CD4-positive, alpha-beta T cell treated with Interleukin-12 subunit alpha and Interleukin-12 subunit beta, for 1 hour (primary cell): ENCODE results near the gene BIK.
"Not testable (repeated sequence)": the region's sequence is repeated elsewhere in the genome, so short reads cannot be mapped to it uniquely, and the experiment has no call there.

Experiments used
- DNase-seq: peaks from one replicate; pipeline ENCODE4 v3.0.0-alpha.2; 2020

The BIK gene

DNA sequence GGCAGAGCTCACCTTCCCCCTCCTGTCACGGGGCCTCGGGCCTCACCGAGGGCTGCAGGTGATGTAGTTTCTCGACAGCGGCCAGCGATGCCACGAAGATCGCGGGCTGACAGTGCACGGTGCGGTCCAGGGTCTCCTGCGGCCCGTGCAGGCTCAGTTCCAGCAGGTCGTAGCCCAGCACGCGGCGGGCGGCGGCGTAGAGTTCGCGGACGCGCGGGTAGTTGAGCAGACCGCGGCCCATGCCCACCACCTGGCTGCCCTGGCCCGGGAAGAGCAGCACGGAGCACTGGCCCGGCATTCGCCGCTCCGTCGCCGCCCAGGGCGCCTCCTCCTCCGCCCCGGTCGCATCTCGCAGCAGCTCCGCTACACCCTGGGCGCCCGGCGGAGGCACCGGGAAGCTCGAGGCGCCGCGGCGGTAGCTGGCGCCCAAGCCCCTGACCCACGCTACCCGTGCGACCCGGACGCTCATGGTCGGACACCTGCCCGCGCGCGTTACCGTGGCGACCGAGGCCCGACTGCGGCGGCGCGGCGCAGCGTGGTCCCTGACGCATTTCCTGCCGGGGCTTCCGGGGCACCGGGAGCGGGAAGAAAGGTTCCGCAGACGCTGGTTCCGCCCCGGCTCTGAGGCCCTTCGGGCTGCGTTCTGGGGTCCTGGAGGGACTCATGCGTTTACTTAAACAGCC lies 32.5 kb downstream of the BIK start, which contains the start of gene MCAT:
Gene MCAT, minus strand, starts transcription at position 519 of the 683 bp plus-strand sequence. Its CDS starts 50 bp downstream, at position 469.
- DNase-seq = peak; percentile 86

- no peak for DNase-seq
Observed at GRCh38 chr22:43144949-43145348, 34.4 kb downstream of the BIK start.

DNA sequence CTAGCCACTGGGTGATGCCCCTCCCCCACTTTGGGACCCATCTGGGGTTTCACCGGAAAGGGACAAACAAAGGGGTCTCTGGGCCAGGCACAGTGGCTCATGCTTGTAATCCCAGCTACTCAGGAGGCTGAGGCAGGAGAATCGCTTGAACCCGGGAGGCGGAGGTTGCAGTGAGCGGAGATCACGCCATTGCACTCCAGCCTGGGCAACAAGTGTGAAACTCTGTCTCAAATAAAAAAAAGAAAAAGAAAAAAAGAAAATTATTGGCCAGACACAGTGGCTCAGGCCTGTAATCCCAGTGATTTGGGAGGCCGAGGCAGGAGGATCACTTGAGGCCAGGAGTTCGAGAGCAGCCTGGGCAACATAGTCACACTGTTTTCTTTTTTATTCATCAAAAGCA lies 34.8 kb downstream of the BIK start:
- DNase-seq = not testable (repeated sequence)

DNA sequence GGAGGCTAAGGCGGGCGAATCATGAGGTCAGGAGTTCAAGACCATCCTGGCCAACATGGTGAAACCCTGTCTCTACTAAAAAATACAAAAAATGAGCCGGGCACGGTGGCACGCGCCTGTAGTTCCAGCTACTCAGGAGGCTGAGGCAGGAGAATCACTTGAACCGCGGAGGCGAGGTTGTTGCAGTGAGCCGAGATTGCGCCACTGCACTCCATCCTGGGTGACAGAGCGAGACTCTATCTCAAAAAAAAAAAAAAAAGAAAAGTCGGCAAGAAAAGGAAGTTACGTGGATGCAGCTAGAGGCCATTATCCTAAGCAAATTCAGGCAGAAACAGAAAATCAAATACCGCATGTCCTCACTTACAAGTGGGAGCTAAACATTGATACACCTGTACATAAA lies 35.8 kb downstream of the BIK start:
- not testable (repeated sequence) for DNase-seq

GRCh38 chr22:43147821-43148220 lies 37.3 kb downstream of the BIK start:
- DNase-seq = no peak

- DNase-seq = no peak
Observed at GRCh38 chr22:43148581-43148980, 38.0 kb downstream of the BIK start.

- no peak for DNase-seq
Observed at GRCh38 chr22:43150731-43151206, 40.2 kb downstream of the BIK start.

GRCh38 chr22:43151251-43152002 lies 40.9 kb downstream of the BIK start, which contains the start of gene TSPO:
Gene TSPO, plus strand, starts transcription at chr22:43151559. Its CDS starts 7,680 bp downstream, at chr22:43159239.
- peak; percentile 70 for DNase-seq

- DNase-seq = peak; percentile 15
Observed at GRCh38 chr22:43152003-43152356, 41.4 kb downstream of the BIK start.

DNA sequence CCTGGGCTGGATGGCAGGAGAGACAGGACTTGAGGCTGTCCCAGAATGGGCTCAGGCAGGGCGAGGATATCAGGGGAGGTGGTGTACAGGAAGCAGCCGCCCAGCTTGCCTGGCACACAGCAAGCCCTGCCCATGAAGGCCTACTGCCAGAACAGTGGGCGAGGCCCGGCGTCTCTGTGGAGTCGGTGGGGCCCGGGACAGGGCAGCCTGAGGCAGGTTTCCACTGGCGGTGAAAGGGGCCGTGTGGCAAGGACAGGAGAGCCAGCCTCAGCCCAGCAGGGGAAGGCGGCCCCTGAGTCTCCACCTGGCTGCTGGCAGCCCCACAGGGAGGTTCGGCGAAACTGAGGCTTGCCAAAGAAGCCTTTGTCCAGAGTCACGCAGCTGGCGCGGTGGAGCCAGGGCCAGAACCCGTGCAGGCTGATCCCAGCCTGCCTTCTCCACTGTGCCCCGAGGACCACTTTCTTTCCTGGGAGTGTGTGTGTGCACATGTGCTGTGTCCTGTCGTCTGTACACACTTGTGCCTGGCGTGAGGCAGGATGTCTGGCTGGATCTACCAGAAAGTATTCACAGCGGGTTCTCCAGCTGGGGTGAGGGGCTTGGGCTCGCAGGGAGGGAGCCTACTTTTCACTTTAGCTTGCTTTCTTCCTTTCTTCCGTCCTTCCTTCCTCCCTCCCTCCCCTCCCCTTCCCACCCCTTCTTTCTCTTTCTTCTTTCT lies 42.0 kb downstream of the BIK start:
- peak; percentile 61 for DNase-seq

DNA sequence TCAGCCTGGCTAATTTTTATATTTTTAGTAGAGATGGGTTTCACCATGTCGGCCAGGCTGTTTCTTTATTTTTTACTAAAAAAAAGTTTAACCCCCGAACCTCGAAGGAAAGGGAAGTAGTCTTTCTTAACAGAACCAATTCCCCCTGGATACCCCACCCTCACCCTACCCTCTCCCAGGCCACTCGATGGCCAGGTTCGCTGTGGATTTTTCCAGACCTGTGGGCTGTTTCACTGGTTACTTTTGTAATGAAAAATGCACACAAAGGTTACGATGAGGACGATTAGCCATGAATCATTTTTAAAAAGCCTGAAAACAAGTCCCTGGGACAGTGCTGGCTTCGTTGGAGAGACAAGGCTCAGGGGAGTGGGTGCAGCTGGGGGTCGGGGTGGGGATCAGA lies 43.3 kb downstream of the BIK start:
- DNase-seq = no peak

DNA sequence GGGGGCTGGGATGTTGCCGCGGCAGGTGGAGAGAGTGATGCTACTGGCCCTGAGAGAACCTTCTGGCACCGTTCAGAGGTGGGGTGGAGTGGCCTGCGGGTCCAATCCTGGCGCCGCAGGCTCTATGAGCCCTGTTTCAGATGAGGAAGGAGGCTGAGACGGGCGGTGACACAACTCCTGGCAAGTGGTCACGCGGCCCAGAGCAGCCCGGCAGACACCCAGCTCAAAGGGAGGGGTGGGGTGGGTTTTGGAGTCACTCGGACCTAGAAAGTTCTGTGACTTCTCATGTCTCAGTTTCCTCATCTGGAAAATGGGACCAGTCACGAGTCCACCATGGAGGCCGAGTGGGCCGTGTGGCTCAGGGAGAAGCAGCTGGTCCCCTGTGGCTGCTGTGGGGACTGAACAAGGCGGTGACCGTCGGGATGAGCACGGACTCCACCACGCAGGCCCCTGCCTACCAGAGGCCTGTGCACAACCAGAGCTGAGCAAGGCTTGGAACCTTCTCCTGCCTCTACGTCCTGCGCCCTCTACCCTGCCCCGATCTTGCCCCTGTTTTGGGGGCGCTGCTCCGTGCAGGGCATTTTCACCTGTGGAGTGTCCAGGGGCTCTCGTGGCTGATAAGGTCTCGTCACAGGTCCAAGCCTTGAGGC lies 44.5 kb downstream of the BIK start:
- no peak for DNase-seq

- DNase-seq = no peak
Observed at GRCh38 chr22:43155789-43156188, 45.2 kb downstream of the BIK start.

- no peak for DNase-seq
Observed at GRCh38 chr22:43156413-43156812, 45.9 kb downstream of the BIK start.

DNA sequence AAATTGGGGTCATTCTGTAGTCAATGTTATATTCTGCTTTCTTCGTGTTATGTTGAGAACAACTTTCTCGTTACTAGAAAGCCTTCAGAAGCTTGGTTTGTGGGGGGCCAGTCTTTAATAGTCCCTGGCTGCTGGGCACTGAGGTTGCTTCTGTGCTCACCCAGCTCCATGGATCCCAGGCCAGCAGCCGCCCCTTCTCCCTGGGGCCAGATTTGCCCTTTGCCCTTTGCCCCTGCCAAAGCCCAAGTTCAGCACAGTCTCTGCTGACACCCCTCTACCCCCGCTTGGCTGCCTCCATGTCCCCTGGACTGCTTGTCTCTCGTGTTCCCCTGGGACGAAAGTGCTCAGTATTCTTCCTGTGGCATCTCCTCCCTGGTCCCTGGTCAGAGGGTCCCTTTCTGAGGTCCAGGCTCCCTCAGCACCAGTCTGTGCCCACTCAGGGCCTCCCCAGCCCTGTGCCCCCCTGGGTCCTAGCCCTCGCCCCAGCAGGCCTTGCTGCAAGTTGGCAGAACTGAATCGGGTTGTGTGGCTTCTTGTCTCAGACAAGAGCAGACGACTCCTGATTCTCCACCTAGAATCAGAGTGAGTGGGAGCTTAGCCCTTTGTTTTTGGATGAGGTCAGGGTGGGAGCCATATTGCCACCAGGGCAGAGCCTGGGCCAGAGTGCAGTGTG lies 47.5 kb downstream of the BIK start:
- DNase-seq = no peak

GRCh38 chr22:43158778-43159483 lies 48.4 kb downstream of the BIK start:
- no peak for DNase-seq

GRCh38 chr22:43159484-43160178 lies 49.1 kb downstream of the BIK start:
- no peak for DNase-seq

GRCh38 chr22:43160497-43161126 lies 50.1 kb downstream of the BIK start:
- DNase-seq = no peak

DNA sequence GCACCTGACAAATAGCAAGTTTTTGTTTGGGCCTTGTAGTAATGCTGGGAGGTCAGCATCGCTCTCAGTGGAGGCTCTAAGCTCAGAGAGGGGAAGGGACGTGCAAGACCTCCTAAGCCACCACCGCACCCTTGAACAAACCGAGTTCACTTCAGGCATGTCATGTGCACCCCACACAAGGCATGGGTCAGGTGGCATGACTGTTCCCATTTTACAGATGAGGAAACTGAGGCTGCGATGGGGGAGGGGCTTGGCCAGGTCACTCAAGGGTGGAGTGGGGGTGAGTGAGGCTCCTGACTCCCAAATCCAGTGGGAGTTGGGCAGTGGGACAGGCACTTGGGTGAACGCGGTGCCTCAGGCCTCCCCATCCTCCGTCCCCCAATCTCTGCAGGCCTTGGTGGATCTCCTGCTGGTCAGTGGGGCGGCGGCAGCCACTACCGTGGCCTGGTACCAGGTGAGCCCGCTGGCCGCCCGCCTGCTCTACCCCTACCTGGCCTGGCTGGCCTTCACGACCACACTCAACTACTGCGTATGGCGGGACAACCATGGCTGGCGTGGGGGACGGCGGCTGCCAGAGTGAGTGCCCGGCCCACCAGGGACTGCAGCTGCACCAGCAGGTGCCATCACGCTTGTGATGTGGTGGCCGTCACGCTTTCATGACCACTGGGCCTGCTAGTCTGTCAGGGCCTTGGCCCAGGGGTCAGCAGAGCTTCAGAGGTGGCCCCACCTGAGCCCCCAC lies 52.0 kb downstream of the BIK start:
- no peak for DNase-seq

DNA sequence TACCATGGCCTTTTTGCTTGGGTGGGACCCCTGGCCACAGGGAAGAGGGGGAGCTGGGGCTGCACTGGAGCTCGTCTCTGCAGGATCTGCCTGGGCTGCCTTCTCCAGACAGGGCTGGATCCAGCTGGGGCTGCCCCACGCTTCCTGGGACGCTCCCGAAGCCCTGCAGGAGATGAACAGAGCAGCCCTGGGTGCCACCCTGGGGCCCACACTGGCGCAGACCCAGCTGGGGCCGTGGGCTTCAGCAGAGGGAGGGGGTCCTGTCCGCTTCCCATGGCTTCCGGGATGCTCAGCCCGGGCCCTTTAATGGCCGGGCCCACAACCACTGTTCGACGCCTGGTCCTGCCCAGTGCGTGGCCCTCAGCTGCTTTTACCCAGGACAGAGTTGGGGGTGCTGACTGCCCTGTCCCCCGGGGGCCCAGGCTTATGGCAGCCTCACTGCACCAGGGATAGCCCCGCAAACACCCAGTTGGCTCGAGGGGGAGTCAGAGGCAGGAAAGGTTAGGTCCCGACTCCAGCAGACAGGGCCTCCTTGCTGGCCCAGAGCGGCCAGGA lies 52.8 kb downstream of the BIK start:
- no peak for DNase-seq
